HepG2 (cell line): ENCODE measurements around the gene BMPER. TPM values are rescaled to one million over a fixed set of nuclear protein-coding genes. Genes with fewer than 3 reads are reported as not detected.

Experiments
- ATAC-seq: fragments of 200-7000 bp; cut with Tn5 transposase; 3 replicates; pipeline ENCODE4 v1.9.1; 2020; ENCODE audit warnings: mild to moderate bottlenecking, moderate library complexity
- BruUV-seq: library from RNA; stranded (reverse); fragments of 400-500 nt; replicated peaks from 2 replicates; lab custom pipeline; 2021; lab: Mats Ljungman, UMichigan
- CTCF ChIA-PET: fragments of 300-600 bp; formaldehyde crosslinking; extraction: SDS; loops from one replicate; lab custom pipeline; 2021; ENCODE audit warnings: low total read pairs, inconsistent platforms, low intra/inter-chr PET ratio; lab: Yijun Ruan, JAX
- POLR2A ChIA-PET: fragments of 350-600 bp; sonication (Branson Sonifier 250); formaldehyde crosslinking; loops from one replicate; lab custom pipeline; 2020; ENCODE audit warnings: antibody characterized with exemption, inconsistent platforms; lab: Yijun Ruan, JAX
- DNase-seq: peaks from one replicate; pipeline ENCODE4 v3.0.0-alpha.2; 2015; ENCODE audit warnings: low spot score
- FAIRE-seq: peaks from 3 replicates; lab custom pipeline; 2011; peaks lifted over from hg19 to GRCh38; lab: Jason Lieb, UNC
- H2AFZ ChIP-seq: one replicate; pipeline ENCODE4 v1.6.1; 2011; ENCODE audit warnings: low read length, inconsistent platforms
- H3K27ac ChIP-seq: fragments of 300-600 bp; 3 replicates; pipeline ENCODE4 v1.8.0; 2011; ENCODE audit warnings: mixed run types, mild to moderate bottlenecking, mixed read lengths, low read length, inconsistent platforms; ENCODE audit not compliant: insufficient read depth; ENCODE audit errors: extremely low read length
- H3K27me3 ChIP-seq, 2 experiments: fragments of 200-600 bp in 1 of 2; 2 replicates in 1 of 2; 3 replicates in 1 of 2; pipeline versions ENCODE4 v1.6.0 to v1.8.0; 2011; ENCODE audit warnings: low read length in 2 of 2, mild to moderate bottlenecking in 2 of 2, moderate library complexity in 2 of 2, inconsistent platforms in 1 of 2; ENCODE audit not compliant: insufficient read depth in 2 of 2, control insufficient read depth in 1 of 2
- H3K36me3 ChIP-seq, 2 experiments: fragments of 200-600 bp in 1 of 2; replicated peaks in 1 of 2; 2 replicates in 1 of 2; 3 replicates in 1 of 2; pipeline versions ENCODE4 v1.5.1 to v1.8.0; 2011; ENCODE audit warnings: low read length in 2 of 2, inconsistent platforms in 1 of 2; ENCODE audit not compliant: insufficient read depth in 2 of 2, control insufficient read depth in 1 of 2
- H3K4me1 ChIP-seq: 2 replicates; pipeline ENCODE4 v1.5.1; 2012; ENCODE audit warnings: low read length, inconsistent platforms; ENCODE audit not compliant: insufficient read depth
- H3K4me2 ChIP-seq: 2 replicates; pipeline ENCODE4 v1.6.0; 2011; ENCODE audit warnings: low read depth, low read length, inconsistent platforms
- H3K4me3 ChIP-seq, 3 experiments: fragments of 200-600 bp in 1 of 3; sonication (generic), shearing (Covaris generic) in 1 of 3; replicated peaks in 1 of 3; 2 replicates each; pipeline ENCODE4 v1.5.1; 2011 to 2016; ENCODE audit warnings: low read length in 3 of 3, inconsistent platforms in 2 of 3, low read depth in 2 of 3, mild to moderate bottlenecking in 2 of 3, control low read depth in 1 of 3, mixed read lengths in 1 of 3; ENCODE audit not compliant: insufficient read depth in 1 of 3
- H3K79me2 ChIP-seq: one replicate; pipeline ENCODE4 v1.6.1; 2011; ENCODE audit warnings: low read length, inconsistent platforms; ENCODE audit not compliant: insufficient read depth
- H3K9ac ChIP-seq: 2 replicates; pipeline ENCODE4 v1.6.0; 2011; ENCODE audit warnings: mild to moderate bottlenecking, low read depth, low read length, inconsistent platforms; ENCODE audit not compliant: insufficient read depth
- H3K9me3 ChIP-seq: 2 replicates; pipeline ENCODE4 v1.5.1; 2012; ENCODE audit warnings: mild to moderate bottlenecking, low read length
- H4K20me1 ChIP-seq: 2 replicates; pipeline ENCODE4 v1.6.0; 2011; ENCODE audit warnings: inconsistent platforms, mild to moderate bottlenecking, low read length, moderate library complexity; ENCODE audit not compliant: insufficient read depth
- ARNT2 ChIP-seq: sonication (generic); formaldehyde crosslinking; IDR thresholded peaks from 2 replicates; pipeline ENCODE4 v1.8.0; 2022; ENCODE audit warnings: mild to moderate bottlenecking, low read depth, missing genetic modification reagents, moderate library complexity
- DMAP1 ChIP-seq: IDR thresholded peaks from 2 replicates; pipeline ENCODE4 v1.6.1; 2016
- GABPA ChIP-seq, 2 experiments: IDR thresholded peaks; 2 replicates each; pipeline ENCODE4 v1.6.1; 2011 to 2016; ENCODE audit warnings: low read depth in 2 of 2, low read length in 1 of 2, missing biosample characterization in 1 of 2, missing genetic modification characterization in 1 of 2
- HNRNPUL1 ChIP-seq: fragments of 200-400 bp; formaldehyde crosslinking; IDR thresholded peaks from 2 replicates; pipeline ENCODE4 v1.6.1; 2017; ENCODE audit warnings: low read depth, mild to moderate bottlenecking, low read length, moderate library complexity
- KDM4B ChIP-seq: sonication (generic); formaldehyde crosslinking; IDR thresholded peaks from 2 replicates; pipeline ENCODE4 v1.4.0; 2020; ENCODE audit warnings: missing genetic modification reagents
- MED8 ChIP-seq: sonication (generic); formaldehyde crosslinking; IDR thresholded peaks from 2 replicates; pipeline ENCODE4 v1.8.1; 2023; ENCODE audit warnings: mild to moderate bottlenecking, missing genetic modification reagents; ENCODE audit not compliant: insufficient replicate concordance
- RAD21 ChIP-seq: fragments of 450-650 bp; formaldehyde crosslinking; IDR thresholded peaks from 2 replicates; pipeline ENCODE4 v1.5.0; 2020; ENCODE audit warnings: mild to moderate bottlenecking
- RAD51 ChIP-seq: fragments of 450-650 bp; IDR thresholded peaks from 2 replicates; pipeline ENCODE4 v1.6.1; 2016; ENCODE audit warnings: borderline replicate concordance
- RBM22 ChIP-seq: fragments of 200-400 bp; formaldehyde crosslinking; optimal IDR thresholded peaks from 2 replicates; pipeline ENCODE3; 2017; ENCODE audit warnings: mild to moderate bottlenecking, low read length, moderate library complexity
- TCF7 ChIP-seq: sonication (generic); IDR thresholded peaks from 2 replicates; pipeline ENCODE4 v1.6.1; 2016; ENCODE audit warnings: antibody characterized with exemption, low read depth
- ZBTB1 ChIP-seq: sonication (generic); formaldehyde crosslinking; IDR thresholded peaks from 2 replicates; pipeline ENCODE4 v1.4.0; 2020; ENCODE audit warnings: missing genetic modification reagents, borderline replicate concordance
- ZFP41 ChIP-seq: sonication (generic); formaldehyde crosslinking; IDR thresholded peaks from 2 replicates; pipeline ENCODE4 v1.4.0; 2020; ENCODE audit warnings: mild to moderate bottlenecking, missing genetic modification reagents, borderline replicate concordance
- ZNF263 ChIP-seq: sonication (generic); formaldehyde crosslinking; IDR thresholded peaks from 2 replicates; pipeline ENCODE4 v1.4.0; 2020; ENCODE audit warnings: missing genetic modification reagents
- ZNF337 ChIP-seq: sonication (generic); formaldehyde crosslinking; IDR thresholded peaks from 2 replicates; pipeline ENCODE4 v1.5.1; 2020; ENCODE audit warnings: missing genetic modification reagents, low read depth, mild to moderate bottlenecking, borderline replicate concordance
- WGBS: methylation state at CpG from one replicate; pipeline ENCODE4 v1.1.6; 2017; ENCODE audit warnings: low lambda C conversion rate; 5-methylcytosine and 5-hydroxymethylcytosine counted together
- in situ Hi-C: cut with HindIII; loops from 2 replicates; pipeline ENCODE4 v1.10.0; 2017; ENCODE audit warnings: low pct_unique_long_range_greater_than_20kb; ENCODE audit not compliant: extremely low pct_ligation_motif_present
- intact Hi-C: fragments of 100-400 bp; cut with micrococcal nuclease; formaldehyde crosslinking; loops from one replicate; pipeline ENCODE4 v1.10.0; 2022; ENCODE audit not compliant: unreplicated experiment
- polyA plus RNA-seq, 8 experiments: library from polyadenylated mRNA; depleted of rRNA in 3 of 8; stranded (reverse) in 7 of 8; unstranded in 1 of 8; fragments of >200 nt; fragmentation: Illumina TruSeq in 4 of 8; extraction: Trizol in 4 of 8; gene quantifications; 2 replicates each; pipeline versions ENCODE4 v1.2.1 to v1.2.3, GENCODE V29; 2011 to 2016; ENCODE audit warnings: low read depth in 4 of 8, missing spikeins in 1 of 8, mixed read lengths in 1 of 8; ENCODE audit not compliant: insufficient read depth in 1 of 8
- total RNA-seq, 5 experiments: library from RNA; depleted of rRNA; stranded (reverse); fragments of >200 nt; fragmentation: Illumina TruSeq; extraction: Trizol; gene quantifications; 2 replicates each; pipeline ENCODE4 v1.2.3, GENCODE V29; 2016; ENCODE audit warnings: low read depth in 1 of 5
- TF ChIP-seq, protein P1 (sequence below): sonication (generic); formaldehyde crosslinking; IDR thresholded peaks from 2 replicates; pipeline ENCODE4 v1.4.0; 2020; ENCODE audit warnings: mild to moderate bottlenecking, low read depth, missing genetic modification reagents
- TF ChIP-seq, protein P2 (sequence below): sonication (generic); formaldehyde crosslinking; IDR thresholded peaks from 2 replicates; pipeline ENCODE4 v1.5.1; 2020; ENCODE audit warnings: missing genetic modification reagents, mild to moderate bottlenecking, borderline replicate concordance

BMPER gene
- total and polyA plus RNA-seq, 2 of the 13 experiments (the other 11 are each of a cell fraction or from before 2014, with no cell fraction given) = not detected

DNA sequence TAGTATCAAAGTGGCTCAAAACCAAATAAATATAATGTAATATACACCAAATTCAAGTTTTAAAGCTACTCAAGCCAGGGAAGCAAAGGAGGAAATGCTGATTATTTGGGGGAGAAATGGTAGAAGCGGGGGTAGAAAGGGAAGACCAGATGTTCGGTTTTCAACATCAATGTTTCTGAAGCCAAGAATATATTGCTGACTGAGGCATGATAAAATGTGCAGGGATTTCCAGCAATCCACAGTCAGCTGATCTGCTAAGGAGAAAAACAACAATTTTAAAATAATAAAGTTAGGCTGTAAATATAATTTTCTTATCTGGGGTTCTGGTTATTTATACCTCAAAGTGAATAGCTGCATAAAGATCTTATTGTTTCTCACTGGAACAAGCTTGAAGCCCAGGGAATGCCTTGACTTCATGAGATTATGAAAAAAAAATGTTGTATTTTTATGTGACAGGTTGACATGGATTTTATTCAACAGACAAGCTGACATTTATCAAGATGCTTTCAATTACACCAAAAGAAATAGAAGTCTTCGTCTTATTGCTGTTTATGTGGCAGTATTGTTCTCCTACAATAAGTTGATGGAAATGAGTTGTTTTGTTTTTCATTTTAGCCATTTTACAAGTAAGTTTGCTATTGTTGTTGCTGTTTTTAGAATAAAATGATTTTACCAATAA is 28.6 kb upstream of the BMPER start:
- no peak for FAIRE-seq
- ChIA-PET POLR2A (no interaction called here), CTCF (no interaction called here)

More for the DNA sequence above, 28.6 kb upstream of the BMPER start:
- TF ChIP-seq ZFP41 (CRISPR knock-in tag) (no peak), HNRNPUL1 (no peak), MED8 (no peak), KDM4B (CRISPR knock-in tag) (no peak), TCF7 (no peak), RBM22 (no peak), ZNF263 (no peak), RAD51 (no peak), ARNT2 (CRISPR knock-in tag) (no peak), ZNF337 (no peak), ZBTB1 (no peak), GABPA (IDR thresholded peaks at IDR 0.05; ENCODE audit: low read depth, low read length) (no peak), GABPA (CRISPR knock-in tag; IDR thresholded peaks at IDR 0.05; ENCODE audit: low read depth) (no peak), RAD21 (CRISPR knock-in tag) (no peak), DMAP1 (CRISPR knock-in tag) (no peak)
- TF ChIP-seq, protein P1, sequence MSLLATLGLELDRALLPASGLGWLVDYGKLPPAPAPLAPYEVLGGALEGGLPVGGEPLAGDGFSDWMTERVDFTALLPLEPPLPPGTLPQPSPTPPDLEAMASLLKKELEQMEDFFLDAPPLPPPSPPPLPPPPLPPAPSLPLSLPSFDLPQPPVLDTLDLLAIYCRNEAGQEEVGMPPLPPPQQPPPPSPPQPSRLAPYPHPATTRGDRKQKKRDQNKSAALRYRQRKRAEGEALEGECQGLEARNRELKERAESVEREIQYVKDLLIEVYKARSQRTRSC (CRISPR knock-in tag) = no peak
- TF ChIP-seq, protein P2, sequence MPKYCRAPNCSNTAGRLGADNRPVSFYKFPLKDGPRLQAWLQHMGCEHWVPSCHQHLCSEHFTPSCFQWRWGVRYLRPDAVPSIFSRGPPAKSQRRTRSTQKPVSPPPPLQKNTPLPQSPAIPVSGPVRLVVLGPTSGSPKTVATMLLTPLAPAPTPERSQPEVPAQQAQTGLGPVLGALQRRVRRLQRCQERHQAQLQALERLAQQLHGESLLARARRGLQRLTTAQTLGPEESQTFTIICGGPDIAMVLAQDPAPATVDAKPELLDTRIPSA = no peak
- TF ChIP-seq, all 625 proteins: peak for 0
- peaks cover 0 to 1% of the 10 kb centered on the region in 2 experiments; a peak in 2 of 5 replicates for H3K27me3 ChIP-seq
- H3K4me2 ChIP-seq = no peak overlapping the region
- ATAC-seq (no peak), DNase-seq (no peak)
- no peaks in the 10 kb centered on the region for H4K20me1 ChIP-seq
- H3K4me3 ChIP-seq = no peak overlapping the region
- BruUV-seq = no TSS peak
- in situ Hi-C loops = no loop called here
- H3K9ac ChIP-seq = no peak overlapping the region
- H3K9me3 ChIP-seq = no peaks in the 10 kb centered on the region
- H3K27ac ChIP-seq = no peak overlapping the region
- no peak overlapping the region for H2AFZ ChIP-seq
- H3K36me3 ChIP-seq = no peaks in the 10 kb centered on the region
- intact Hi-C loops = no loop called here
- no peaks in the 10 kb centered on the region for H3K79me2 ChIP-seq
- no peaks in the 10 kb centered on the region for H3K4me1 ChIP-seq
- 2% methylated on average over 3 of the region's 3 CpGs for WGBS
